ENCODE results near the gene CERS1.

CERS1 gene

DNA sequence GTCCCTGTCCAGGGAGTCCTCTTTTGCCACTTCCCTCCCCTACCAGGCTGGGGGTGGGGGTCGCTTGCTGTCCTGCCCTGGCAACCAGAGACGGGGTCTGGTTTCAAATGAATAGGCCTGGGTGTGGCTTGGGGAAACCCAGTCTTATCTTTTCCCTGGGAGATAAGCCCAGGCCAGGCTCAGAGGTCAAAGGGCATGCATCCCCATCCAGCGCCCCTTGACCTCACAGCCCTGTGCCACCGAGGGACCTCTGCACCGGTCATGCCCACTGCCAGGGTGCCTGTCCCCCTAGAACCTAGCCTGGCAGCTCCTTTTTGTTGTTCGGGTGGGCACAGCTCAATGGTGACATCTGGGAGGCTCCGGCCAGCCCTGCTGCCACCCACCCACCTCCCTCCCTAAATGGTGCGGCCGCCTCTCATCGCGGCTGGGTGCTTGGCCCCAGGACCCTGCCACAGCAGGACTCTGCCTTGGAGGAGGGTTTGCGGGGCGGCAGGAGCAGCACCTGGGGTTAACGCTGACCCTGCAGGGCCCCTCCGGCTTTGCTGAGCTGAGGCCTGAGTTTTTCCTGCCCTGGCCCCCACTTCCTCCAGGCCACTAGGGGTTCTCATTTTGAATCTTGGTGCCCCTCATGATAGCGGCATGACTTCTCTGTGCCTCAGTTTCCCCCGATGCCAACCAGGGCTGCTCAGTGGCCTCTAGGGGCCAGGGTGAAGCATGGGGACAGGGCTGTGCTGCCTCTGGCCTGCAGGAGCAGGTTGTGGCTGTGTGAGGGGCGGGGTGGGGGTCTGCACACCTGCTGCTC is 2.9 kb upstream of the CERS1 start:
- no peak for DNase-seq

DNA sequence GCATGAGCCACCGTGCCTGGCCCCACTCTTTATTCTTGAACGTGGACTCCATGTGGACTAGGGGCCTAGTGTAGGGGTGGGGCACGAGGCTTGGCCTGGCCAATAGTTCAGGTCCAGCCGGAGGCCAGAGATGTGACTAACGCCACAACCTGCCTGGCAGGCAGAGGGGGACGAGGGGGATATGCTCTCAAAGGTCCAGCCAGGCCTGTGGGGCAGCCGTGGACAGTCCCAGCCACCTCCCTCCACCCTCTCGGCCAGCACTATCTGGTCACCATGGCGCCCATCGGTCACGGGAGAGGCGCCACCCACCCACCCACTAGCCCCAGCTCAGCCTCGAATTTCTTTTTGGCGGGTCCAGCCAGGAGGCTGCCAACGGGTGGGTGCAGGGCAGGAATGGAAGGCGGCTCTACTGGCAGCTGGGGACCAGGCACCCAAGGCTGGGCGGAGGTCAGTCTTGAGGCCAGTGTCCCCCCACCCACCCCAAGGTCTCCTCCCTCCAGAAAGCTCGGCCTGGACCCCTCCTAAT is 2.2 kb upstream of the CERS1 start:
- peak; percentile 19 for DNase-seq

DNA sequence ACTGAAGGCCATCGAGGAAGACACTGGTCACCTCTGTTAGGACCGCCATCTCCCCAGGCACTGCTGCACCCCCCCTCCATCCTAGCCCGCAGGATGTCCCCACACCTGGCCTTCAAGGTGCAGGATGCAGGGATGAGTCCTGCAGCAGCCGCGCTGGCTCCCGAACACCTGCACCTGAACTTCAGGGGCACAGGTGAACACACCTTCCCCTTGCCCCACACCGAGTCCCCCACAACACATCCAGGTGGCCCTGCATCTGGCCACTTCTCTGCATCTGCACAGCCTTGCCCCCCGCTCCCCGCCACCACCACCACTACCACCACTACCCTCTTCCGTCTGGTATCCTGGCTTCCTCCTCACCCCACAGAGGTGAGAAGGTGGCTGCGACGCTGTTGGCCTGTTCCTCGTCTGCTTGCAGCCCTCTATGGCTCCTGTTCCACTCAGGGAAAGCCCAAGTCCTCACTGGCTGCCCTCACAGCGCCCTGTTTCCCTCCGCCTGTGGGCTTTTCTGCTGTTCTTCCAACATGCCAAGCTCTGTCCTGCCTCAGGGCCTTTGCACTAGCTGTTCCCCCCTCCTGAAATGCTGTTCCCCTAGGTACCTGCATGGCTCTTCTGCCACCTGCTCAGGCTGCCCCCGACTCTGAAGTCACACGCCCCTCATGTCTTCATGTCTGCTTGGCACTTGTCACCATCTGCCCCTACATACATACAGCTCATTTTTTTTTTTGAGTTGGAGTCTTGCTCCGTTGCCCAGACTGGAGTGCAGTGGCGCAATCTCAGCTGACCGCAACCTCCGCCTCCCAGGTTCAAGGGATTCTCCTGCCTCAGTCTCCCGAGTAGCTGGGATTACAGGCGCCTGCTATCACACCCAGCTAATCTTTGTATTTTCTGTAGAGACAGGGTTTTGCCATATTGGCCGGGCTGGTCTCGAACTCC is 1.4 kb upstream of the CERS1 start:
- no peak for DNase-seq

DNA sequence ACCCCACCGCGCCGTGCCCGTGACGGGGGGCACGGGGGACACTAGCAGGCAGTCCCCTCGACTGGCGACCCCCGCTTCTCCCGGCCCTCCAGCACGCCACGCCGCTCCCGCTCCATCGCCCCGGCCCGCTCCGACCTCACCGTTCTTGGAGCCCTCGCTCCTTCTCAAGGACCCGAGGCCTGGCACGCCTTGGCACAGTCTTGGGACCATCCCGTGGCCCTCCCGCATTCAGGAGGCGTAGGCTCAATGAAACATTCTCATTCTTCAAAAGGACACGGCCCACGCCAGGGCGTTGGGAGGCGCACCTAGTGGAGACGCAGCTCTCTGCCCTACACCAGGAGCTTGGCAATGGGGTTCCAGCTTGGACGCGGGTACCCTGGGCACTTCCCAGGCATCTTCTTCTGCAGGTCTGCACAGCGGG is 473 bp upstream of the CERS1 start:
- DNase-seq, result peak; percentile 34

DNA sequence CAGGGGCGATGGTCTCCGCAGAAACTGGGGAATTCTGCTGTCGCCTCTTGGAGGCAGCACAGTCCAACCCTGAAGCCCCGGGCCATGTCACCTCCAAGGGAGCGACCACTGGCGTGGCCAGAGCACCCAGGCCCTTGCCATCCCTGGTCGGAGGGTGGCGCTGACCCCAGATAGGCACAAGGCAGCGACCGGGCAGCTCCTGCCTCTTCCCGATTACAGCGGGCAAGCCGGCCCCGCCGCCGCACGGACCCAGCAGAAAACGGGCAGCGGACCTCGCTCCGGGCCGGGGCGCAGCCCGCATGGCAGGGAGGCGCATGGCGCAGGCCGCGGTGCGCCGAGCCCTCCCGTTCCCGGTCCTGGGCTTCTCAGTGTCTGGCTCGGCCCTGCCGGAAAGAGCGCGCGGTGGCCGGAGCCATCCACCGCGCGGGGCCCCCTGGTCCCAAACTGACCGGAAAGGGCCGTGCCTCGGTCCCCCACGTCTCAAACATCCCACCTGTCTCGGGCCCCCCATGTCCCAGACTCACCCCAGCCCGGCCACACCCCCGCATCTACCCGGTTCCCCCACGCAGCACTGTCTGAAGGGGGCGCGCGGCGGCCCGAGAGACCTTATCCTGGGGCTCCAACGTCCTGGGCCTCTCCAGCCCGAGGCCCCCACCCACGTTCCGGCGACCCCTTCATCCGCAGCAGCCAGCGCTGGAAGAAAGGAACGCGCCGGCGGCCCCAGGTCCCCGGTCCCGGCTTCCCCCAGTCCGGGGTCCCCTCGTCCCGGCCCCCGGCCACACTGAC is 727 bp downstream of the CERS1 start:
- DNase-seq, result peak; percentile 57

DNA sequence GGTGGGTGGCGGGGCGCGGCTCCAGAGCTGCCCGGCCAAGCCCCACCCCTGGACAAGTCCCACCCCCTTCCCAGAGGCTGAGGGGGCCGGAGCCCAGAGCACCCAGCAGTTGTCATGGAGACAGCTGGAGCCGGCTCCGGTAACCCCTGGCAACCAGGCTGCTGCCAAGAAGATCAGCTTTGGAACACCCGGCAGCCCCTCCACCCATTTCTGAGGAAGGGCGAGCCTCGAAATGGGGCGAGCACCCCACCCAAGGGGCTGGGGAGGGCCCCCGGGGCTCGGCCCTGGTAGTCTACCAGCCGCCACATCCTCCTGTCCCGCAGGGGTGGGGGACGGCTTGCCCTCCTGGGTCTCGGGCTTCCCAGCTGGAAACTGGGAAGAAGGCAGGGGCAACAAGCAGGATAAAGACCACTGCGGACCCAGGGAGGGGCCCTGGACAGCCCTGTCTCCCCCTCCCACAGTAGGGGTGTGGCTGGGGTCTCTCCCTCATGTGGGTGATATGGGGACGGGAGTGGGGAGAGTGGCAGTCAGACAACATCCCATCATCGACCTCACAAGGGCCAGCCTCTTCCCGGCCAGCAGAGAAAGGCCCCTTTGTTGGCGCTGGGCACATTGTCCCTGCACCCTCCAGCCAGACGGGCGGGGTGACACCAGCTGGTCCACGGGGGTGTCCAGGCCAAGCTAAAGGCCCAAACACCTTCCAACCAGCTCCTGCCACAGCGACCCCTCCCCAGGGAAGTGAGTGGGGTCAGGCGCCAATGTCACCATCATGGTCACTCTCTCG is 1.5 kb downstream of the CERS1 start:
- DNase-seq, result peak; percentile 37

DNA sequence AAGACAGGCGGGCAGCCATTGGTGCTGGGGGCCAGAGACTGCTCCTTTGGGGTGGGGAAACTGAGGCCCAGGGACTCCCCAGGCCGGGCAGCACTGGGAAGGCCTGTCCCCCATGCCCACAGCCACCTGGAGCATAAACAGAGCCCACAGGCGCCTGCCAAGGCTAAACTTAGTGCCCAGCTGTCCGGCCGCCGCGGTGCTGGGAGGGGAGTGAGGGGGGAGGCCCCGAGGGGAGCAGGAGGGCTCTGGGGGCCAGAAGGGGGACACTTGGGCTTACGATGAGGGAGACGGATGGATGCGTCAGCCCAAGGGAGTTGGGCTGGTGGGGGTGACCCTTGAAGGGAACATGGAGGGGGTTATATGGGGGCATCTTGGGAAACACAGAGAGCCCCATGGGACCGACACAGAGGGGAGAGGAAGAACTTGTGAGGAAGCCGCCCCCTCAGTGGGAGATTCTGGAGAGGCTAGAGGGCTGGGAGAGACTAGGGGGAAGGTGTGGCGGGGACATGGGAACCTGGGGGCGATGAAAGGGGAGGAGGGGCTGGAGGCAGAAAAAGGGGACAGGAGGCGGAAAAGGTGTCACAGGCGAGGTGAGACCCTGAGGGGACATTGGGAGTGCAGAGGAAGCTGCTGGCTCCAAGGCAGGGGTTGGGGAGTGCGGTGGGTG is 2.2 kb downstream of the CERS1 start:
- DNase-seq, result no peak

DNA sequence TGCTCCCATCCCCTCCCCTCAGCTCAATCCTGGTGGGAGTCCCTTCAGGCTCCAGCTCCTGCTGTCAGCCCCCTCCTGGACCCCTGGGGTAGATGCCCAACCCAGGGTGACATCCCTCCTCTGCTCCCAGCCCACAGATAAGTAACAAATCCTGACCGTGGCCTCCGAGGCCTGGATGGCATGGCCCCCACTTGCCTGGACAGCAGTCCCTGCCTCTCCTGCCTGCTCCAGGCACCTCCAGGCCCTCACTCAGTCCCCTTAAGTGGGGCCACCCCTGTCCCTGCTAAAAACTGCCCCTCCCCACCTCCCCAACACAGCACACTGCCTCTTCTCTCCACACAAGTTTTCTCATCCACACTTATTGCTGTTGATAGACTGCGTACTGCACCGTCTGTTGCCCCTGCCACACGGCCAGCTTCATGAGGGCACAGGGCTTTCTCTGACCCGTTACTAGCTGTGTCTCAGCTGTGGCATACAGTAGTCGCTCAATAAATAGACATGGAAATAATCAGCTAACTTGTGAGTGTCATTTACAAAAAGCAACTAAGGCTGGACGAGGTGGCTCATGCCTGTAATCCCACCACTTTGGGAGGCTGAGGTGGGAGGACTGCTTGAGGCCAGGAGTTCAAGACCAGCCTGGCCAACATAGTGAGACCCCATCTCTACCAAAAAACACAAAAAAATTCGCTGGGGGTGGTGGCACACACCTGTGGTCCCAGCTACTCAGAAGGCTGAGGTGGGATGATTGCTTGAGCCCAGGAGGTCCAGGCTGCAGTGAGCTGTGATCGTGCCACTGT is 5.8 kb downstream of the CERS1 start:
- DNase-seq, result no peak

DNA sequence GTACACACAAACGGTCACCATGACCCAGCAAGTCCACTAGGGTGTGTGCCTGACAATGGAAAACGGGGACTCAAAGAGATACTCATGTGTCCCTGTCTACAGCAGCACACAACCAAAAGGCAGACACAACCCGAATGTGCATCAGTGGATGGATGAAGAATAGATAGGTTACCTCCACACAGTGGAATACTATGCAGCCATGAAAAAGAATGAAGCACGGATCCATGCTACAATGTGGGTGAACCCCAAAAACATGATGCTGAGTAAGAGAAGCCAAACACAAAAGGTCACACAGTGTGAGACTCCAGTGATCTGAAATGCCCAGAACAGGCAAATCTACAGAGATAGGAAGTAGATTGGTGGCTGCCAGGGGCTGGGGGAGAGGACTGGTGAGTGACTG is 9.0 kb downstream of the CERS1 start:
- DNase-seq, result no peak

DNA sequence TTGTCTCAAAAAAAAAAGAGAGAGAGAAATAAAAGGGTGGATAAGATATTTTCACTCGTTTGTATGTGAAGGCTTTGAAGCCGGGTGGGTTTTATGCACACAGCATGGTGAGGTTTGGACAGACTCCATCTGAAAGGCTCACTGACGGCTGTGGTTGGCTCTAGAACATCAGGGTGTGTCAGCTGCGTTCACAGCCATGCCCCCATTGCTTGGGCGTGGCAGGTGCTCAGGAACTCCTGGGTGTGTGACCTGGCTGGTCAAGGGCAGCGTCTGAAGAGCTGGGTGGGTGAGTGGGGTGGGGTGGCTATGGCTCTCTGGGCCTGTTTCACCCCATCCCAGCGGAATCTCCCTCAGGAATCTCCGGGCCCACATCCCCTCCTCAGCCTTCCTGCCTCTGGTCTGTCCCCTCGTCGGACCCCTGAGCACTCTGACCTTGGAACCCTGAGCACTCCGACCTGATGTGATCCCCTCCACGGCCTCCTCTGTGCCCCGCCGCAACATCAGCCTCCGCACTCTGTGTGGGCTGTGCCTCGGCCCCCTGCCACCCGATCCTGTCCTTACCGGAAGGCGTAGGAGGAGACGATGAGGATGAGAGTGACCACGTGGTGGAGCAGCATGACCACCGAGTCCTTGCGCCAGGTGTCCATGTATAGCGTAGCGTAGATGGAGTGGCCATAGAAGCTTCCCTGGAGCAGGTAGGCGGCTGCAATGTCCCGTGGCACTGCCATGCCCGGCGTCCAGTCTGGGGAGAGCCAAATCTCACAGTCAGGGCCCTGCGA is 12.2 kb downstream of the CERS1 start:
- DNase-seq, result peak; percentile 73

DNA sequence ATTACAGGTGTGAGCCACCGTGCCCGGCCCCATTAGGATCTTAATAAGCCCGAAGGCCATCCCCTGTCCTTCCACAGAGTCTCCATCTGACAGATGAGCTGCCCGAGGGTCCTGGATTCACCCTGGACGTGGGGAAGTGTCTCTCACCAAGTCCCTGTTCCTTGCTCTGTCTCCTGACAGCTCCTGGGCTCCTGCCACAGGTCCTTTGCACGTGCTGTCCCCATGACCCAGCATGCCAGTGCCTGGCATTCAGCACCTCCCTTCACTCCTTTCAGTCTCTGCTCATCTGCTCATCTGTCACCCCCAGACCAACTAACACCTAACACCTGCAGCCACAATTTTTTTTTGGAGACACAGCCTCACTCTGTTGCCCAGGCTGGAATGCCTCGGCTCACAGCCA is 14.5 kb downstream of the CERS1 start:
- no peak for DNase-seq

DNA sequence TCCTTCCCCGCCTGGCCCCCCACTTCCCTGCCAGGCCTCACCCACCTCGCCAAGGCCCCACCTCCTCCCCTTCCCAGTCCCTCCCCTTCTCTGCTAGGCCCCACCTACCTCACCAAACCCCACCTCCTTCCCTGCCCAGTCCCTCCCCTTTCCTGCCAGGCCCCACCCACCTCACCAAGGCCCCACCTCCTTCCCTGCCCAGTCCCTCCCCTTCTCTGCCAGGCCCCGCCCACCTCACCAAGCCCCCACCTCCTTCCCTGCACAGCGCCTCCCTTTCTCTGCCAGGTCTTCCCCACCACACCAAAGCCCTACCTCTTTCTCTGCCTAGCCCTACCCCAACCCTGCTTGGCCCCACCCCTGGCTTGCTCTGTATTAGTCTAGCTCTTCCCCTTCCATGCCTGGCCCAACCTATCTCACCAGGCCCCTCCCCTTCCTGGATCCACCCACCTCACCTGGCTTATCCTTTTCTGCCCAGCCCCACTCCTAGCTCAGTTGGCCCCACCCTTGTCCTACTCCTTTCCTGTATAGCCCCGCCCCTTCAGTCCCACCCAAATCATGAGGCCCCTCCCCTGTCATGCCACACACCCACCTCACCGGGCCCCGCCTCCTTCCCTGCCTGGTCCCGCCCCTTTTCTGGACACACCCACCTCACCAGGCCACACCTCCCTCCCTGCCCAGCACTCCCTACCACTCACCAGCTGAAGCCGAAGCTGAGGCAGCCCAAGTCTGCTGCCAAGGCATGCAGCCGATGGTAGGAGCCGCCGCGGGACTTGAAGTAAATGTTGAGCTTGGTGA is 16.2 kb downstream of the CERS1 start:
- DNase-seq, result peak; percentile 87

DNA sequence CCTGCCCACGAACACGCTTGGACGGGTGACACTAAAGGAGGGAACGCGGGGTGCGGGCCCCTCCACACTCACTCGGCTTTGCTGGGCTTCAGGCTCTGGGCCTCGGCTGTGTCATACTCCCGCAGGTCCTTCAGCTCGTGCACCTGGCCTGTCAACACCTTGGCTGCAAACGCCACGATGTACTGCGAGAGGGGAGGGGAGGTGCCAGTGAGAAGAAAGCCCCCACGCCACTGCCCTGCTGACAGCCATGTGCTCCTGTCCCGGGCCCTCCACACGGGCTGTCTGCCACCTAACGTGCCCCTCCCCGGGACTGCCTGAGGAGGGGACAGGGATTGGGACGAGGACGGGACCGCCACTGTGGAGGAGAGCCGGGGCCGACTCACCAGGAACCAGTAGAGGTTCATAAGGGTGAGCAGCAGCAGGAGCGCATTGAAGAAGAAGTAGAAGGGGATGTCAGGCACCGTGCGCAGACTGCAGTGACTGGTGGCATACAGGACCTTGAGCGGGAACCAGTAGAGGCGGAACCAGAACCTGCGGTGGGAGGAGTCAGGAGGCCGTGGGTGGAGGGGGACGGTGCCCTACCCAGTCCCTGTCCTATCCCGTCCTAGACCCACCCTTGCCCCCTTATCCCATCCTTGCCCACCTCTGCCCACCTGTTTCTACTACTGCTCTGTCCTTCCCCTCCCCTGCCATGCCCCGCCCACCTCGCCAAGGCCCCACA is 16.9 kb downstream of the CERS1 start:
- no peak for DNase-seq

DNA sequence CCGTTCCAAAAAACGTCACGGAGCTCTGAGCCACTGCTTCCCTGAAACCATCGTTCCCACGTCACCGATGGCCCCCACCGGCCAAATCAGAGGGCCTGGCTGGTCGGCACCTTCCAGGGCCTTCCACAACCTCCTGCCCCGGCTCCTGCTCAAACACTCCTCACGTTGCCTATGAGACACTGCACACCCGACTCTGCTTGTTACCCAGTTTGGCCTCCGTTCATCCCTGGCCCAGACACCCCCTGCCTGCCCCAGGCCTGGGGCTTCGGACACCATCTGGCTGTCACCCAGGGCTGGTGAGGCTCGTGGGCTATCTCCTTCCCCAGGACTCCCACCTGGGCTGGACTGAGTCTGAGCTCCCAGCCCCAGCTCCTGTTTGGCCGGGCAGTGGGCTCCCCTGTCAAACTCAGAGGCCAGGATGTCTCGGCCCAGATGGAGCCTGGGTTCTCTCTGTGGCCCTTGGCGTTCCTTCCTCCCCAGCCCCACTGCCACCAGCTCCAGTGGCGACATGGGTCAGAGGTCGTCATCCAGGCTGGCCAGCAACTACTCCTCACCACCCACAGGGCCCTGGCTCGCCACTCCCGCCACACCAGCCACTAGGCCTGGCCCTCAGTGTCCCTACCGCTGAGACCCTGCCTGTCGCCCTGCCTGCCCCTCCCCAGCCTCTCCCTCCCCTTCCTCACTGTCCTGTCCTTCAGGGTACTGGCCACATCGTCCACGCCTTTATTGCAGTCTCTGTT is 17.7 kb downstream of the CERS1 start:
- DNase-seq, result no peak

DNA sequence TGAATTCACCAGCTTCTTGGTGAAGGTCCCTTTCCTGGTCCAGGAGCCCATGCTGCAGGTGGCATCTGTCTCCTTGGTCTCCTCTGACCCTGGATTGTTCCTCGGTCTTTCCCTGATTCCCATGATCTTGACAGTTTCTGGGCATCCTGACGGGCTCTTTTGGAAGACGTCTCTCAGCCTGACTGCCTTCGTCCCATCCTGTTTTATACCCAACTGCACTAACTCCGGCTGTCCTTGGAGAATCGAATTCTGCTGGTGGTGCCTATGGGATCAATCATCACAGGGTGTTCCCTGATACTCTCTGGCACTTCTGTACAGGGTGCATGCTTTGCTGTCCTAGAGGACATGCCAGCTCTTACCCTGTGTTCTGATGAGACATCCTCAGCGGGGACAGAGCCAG is 19.1 kb downstream of the CERS1 start:
- no peak for DNase-seq

DNA sequence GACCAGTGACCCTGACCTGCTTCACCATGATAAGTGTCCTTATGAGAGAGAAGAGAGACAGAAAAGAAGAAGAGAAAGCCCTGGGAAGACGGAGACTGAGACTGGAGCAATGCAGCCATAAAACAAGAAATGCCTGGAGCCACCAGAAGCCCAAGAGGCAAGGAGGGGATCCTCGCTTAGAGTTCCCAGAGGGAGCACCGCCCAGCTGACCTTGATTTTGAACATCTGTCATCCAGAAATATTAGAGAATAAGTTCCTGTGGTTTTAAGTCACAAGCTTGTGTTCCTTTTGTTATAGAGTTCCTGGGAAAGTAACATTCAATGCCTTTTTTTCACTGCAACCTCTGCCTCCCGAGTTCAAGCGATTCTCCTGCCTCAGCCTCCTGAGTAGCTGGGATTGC is 20.2 kb downstream of the CERS1 start:
- DNase-seq, result no peak

DNA sequence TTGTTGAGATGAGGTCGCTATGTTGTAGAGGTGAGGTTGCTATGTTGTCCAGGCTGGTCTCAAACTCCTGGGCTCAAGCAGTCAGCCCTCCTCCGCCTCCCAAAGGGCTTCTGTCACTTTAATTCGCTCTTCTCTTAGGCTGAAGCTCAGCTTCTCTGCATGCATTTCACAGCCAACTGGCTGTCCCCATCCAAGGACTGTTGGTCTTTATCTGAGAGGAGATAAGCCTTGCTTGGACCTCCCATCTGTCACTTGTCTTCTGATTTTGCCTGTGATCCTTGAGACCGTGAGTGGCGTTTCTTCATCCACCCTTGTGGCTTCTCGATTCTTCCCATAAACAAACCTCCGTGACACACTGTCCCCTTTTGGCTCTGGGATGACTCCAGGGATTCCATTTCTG is 24.4 kb downstream of the CERS1 start:
- DNase-seq, result peak; percentile 45
